ENCODE measurements around the gene DSCAML1. TPM values are rescaled to one million over a fixed set of nuclear protein-coding genes. Genes with fewer than 3 reads are reported as not detected.

Gene DSCAML1
- total and polyA plus RNA-seq, 10 of the 15 experiments (the other 5 are each of a cell fraction or from before 2014, with no cell fraction given) = 0.03 to 0.18 (median 0.06) TPM; not detected in 1

GRCh38 chr11:117794135-117794534 lies 2.9 kb downstream of the DSCAML1 start (continued):
- TF ChIP-seq IRF5 (IDR thresholded peaks at IDR 0.05; ENCODE audit: borderline replicate concordance) = no peak

GRCh38 chr11:117793583-117793982 lies 3.4 kb downstream of the DSCAML1 start:
- ChIA-PET SMC1A (ENCODE audit: uncharacterized antibody, unreplicated experiment) (interaction anchor here (1.2 kb wide), 1 partner anchor 24 kb away, joined by 3 read pairs; no protein-coding TSS in a partner anchor), CTCF (interaction anchor here (0.6 to 1.6 kb wide), 3 partner anchors 14 to 366 kb away, joined by 3 to 7 read pairs (median 3); no protein-coding TSS in a partner anchor), RAD21 (ENCODE audit: unreplicated experiment) (no interaction called here), POLR2A (no interaction called here)
- Histone ChIP-seq H3K27ac (ENCODE audit: control insufficient read depth, insufficient read depth) (no peak overlapping the region), H3K9ac (ENCODE audit: control insufficient read depth, insufficient read depth, low read length) (no peak overlapping the region), H3K79me2 (ENCODE audit: control insufficient read depth, insufficient read depth, low read length) (no peaks in the 10 kb centered on the region), H2AFZ (ENCODE audit: control insufficient read depth, low read depth, low read length) (no peak overlapping the region), H3K36me3 (ENCODE audit: control insufficient read depth in 2 of 2, insufficient read depth in 2 of 2, low read length in 1 of 2) (no peaks in the 10 kb centered on the region), H3K4me1 (ENCODE audit: control insufficient read depth, insufficient read depth, low read length) (no peaks in the 10 kb centered on the region), H3K4me2 (ENCODE audit: control insufficient read depth, insufficient read depth) (no peak overlapping the region), H4K20me1 (ENCODE audit: control insufficient read depth, insufficient read depth) (no peaks in the 10 kb centered on the region), H3K9me3 (replicated peaks; ENCODE audit: control insufficient read depth, insufficient read depth, low read length) (no peaks in the 10 kb centered on the region), H3K4me3 (no peak overlapping the region), H3K27me3 (replicated peaks in 1 of 2; ENCODE audit: control insufficient read depth in 2 of 2, insufficient read depth in 2 of 2, low read length in 1 of 2) (peaks cover 4 to 8% of the 10 kb centered on the region in 2 experiments; a peak in 3 of 4 replicates)
- BruUV-seq (replicated peaks) = no TSS peak
- DNase-seq (ENCODE audit: low read depth, low spot score) (no peak), ATAC-seq (no peak), FAIRE-seq (no peak)
- intact Hi-C loops (cut with micrococcal nuclease; ENCODE audit: unreplicated experiment) = no loop called here
- 53% methylated on average over 9 of the region's 9 CpGs for WGBS (ENCODE audit: insufficient coverage, insufficient replicate concordance, low lambda C conversion rate, missing lambda C conversion rate)
- in situ Hi-C loops (cut with MboI) = no loop called here
- TF ChIP-seq ATF3 (IDR thresholded peaks at IDR 0.05; ENCODE audit: borderline replicate concordance, extremely low read depth, low read depth, low read length) = no peak
- no peak for TF ChIP-seq TCF3 (IDR thresholded peaks at IDR 0.05; ENCODE audit: borderline replicate concordance, insufficient read depth, low read depth, low read length)
- no peak for TF ChIP-seq MTA2 (IDR thresholded peaks at IDR 0.05; ENCODE audit: low read depth)
- TF ChIP-seq JUND (IDR thresholded peaks at IDR 0.05; ENCODE audit: low read depth, low read length) = no peak
- no peak for TF ChIP-seq NR2C2 (IDR thresholded peaks at IDR 0.05; ENCODE audit: borderline replicate concordance, control insufficient read depth, insufficient read length, low read depth)
- TF ChIP-seq CBFB (IDR thresholded peaks at IDR 0.05; ENCODE audit: low read depth) = no peak
- TF ChIP-seq CEBPB (IDR thresholded peaks at IDR 0.05; ENCODE audit: borderline replicate concordance in 1 of 2, low read depth in 2 of 2, low read length in 2 of 2) = no peak
- no peak for TF ChIP-seq NFXL1 (IDR thresholded peaks at IDR 0.05; ENCODE audit: borderline replicate concordance)
- no peak for TF ChIP-seq MTA3 (IDR thresholded peaks at IDR 0.05; ENCODE audit: borderline replicate concordance, low read length)
- no peak for TF ChIP-seq KDM1A (IDR thresholded peaks at IDR 0.05; ENCODE audit: borderline replicate concordance)
- TF ChIP-seq TBL1XR1 (IDR thresholded peaks at IDR 0.05; ENCODE audit: low read depth, low read length) = no peak
- TF ChIP-seq WRNIP1 (IDR thresholded peaks at IDR 0.05; ENCODE audit: borderline replicate concordance, low read depth, low read length) = no peak
- TF ChIP-seq PML (IDR thresholded peaks at IDR 0.05; ENCODE audit: low read length) = no peak
- no peak for TF ChIP-seq E4F1 (IDR thresholded peaks at IDR 0.05; ENCODE audit: borderline replicate concordance, partially characterized antibody)
- no peak for TF ChIP-seq EZH2 (IDR thresholded peaks at IDR 0.05; ENCODE audit: borderline replicate concordance, control insufficient read depth, low read depth, low read length)

All from GM12878 (cell line).